H1 (cell line): Measurements from ENCODE around the gene GPRIN1. TPM values are rescaled to one million over a fixed set of nuclear protein-coding genes. Genes with fewer than 3 reads are reported as not detected.

Experiments
- CTCF ChIA-PET: fragments of 300-600 bp; sonication (Branson Sonifier 250); formaldehyde crosslinking; loops from one replicate; lab custom pipeline; 2021; ENCODE audit not compliant: partially characterized antibody; lab: Charles Lee
- POLR2A ChIA-PET: fragments of 300-600 bp; sonication (Branson Sonifier 250); formaldehyde crosslinking; loops from one replicate; lab custom pipeline; 2021; ENCODE audit warnings: inconsistent platforms; ENCODE audit not compliant: partially characterized antibody; lab: Charles Lee
- DNase-seq, 2 experiments: peaks; one replicate each; pipeline versions ENCODE4 v3.0.0 to v3.0.0-alpha.2; 2010 to 2022; ENCODE audit warnings: low spot score in 2 of 2, low read depth in 1 of 2, mixed read lengths in 1 of 2
- FAIRE-seq: peaks from 2 replicates; lab custom pipeline; 2011; peaks lifted over from hg19 to GRCh38; lab: Jason Lieb, UNC
- H2AFZ ChIP-seq: 2 replicates; pipeline ENCODE4 v1.8.1; 2012; ENCODE audit warnings: low read length, inconsistent platforms
- H2AK5ac ChIP-seq: 2 replicates; pipeline ENCODE4 v1.6.1; 2013; ENCODE audit warnings: low read depth, low read length
- H2BK120ac ChIP-seq: replicated peaks from 2 replicates; pipeline ENCODE3; 2013; ENCODE audit warnings: low read depth, low read length, inconsistent platforms
- H2BK12ac ChIP-seq: 2 replicates; pipeline ENCODE4 v1.6.1; 2013; ENCODE audit warnings: low read depth, low read length
- H2BK15ac ChIP-seq: 2 replicates; pipeline ENCODE4 v1.6.1; 2013; ENCODE audit warnings: low read length
- H2BK20ac ChIP-seq: 2 replicates; pipeline ENCODE4 v1.6.1; 2013; ENCODE audit warnings: low read length
- H2BK5ac ChIP-seq: 2 replicates; pipeline ENCODE4 v1.6.1; 2013; ENCODE audit warnings: low read depth, low read length
- H3K14ac ChIP-seq: 2 replicates; pipeline ENCODE4 v1.6.1; 2013; ENCODE audit warnings: inconsistent platforms; ENCODE audit not compliant: insufficient read length
- H3K18ac ChIP-seq: 2 replicates; pipeline ENCODE4 v1.6.1; 2013; ENCODE audit warnings: low read length; ENCODE audit errors: extremely low read depth
- H3K23ac ChIP-seq: 2 replicates; pipeline ENCODE4 v1.6.1; 2013; ENCODE audit warnings: inconsistent platforms; ENCODE audit not compliant: insufficient read length
- H3K23me2 ChIP-seq: 2 replicates; pipeline ENCODE4 v1.6.1; 2013; ENCODE audit warnings: low read depth, low read length
- H3K27ac ChIP-seq: 2 replicates; pipeline ENCODE4 v1.6.1; 2011; ENCODE audit warnings: low read depth, low read length, inconsistent platforms
- H3K27me3 ChIP-seq, 4 experiments: replicated peaks in 1 of 4; 1 replicate in 1 of 4; 2 replicates in 3 of 4; pipeline versions ENCODE4 v1.6.1 to v1.8.1; 2011 to 2013; ENCODE audit warnings: low read length in 3 of 4, mild to moderate bottlenecking in 3 of 4, inconsistent platforms in 2 of 4, mixed read lengths in 2 of 4, moderate library complexity in 1 of 4; ENCODE audit not compliant: control insufficient read depth in 3 of 4, insufficient read depth in 3 of 4; ENCODE audit errors: extremely low read depth in 1 of 4
- H3K36me3 ChIP-seq, 4 experiments: 2 replicates each; pipeline versions ENCODE4 v1.6.1 to v1.8.1; 2011 to 2013; ENCODE audit warnings: mild to moderate bottlenecking in 4 of 4, low read length in 3 of 4, moderate library complexity in 2 of 4, control low read depth in 1 of 4, inconsistent platforms in 1 of 4; ENCODE audit not compliant: insufficient read depth in 4 of 4, control insufficient read depth in 2 of 4
- H3K4ac ChIP-seq: replicated peaks from 2 replicates; pipeline ENCODE3; 2013; ENCODE audit warnings: low read length, low read depth, mixed read lengths, inconsistent platforms; ENCODE audit not compliant: insufficient read length
- H3K4me1 ChIP-seq, 4 experiments: replicated peaks in 1 of 4; 1 replicate in 1 of 4; 2 replicates in 3 of 4; pipeline versions ENCODE4 v1.6.1 to v1.8.1; 2011 to 2013; ENCODE audit warnings: low read length in 3 of 4, inconsistent platforms in 2 of 4, mixed read lengths in 1 of 4; ENCODE audit not compliant: insufficient read depth in 4 of 4, control insufficient read depth in 3 of 4
- H3K4me2 ChIP-seq, 2 experiments: 2 replicates each; pipeline versions ENCODE4 v1.6.1 to v1.8.1; 2011 to 2013; ENCODE audit warnings: low read depth in 2 of 2, low read length in 2 of 2, control low read depth in 1 of 2, inconsistent platforms in 1 of 2, mild to moderate bottlenecking in 1 of 2; ENCODE audit not compliant: insufficient read depth in 1 of 2
- H3K4me3 ChIP-seq, 4 experiments: fragments of 200-600, 300-600 bp in 1 of 4; sonication (generic), shearing (Covaris generic), sonication (Bioruptor Twin) in 1 of 4; 2 replicates each; pipeline versions ENCODE4 v1.5.1 to v1.8.1; 2011 to 2016; ENCODE audit warnings: low read length in 4 of 4, low read depth in 3 of 4, control low read depth in 2 of 4, inconsistent platforms in 2 of 4, mild to moderate bottlenecking in 2 of 4, mixed read lengths in 1 of 4, moderate library complexity in 1 of 4; ENCODE audit not compliant: insufficient read depth in 2 of 4; ENCODE audit errors: extremely low read depth in 1 of 4
- H3K56ac ChIP-seq: replicated peaks from 2 replicates; pipeline ENCODE3; 2013; ENCODE audit warnings: low read depth, mild to moderate bottlenecking, mixed read lengths, low read length, inconsistent platforms; ENCODE audit not compliant: insufficient read length
- H3K79me1 ChIP-seq: 2 replicates; pipeline ENCODE4 v1.6.1; 2013; ENCODE audit warnings: low read depth, low read length, control low read depth
- H3K79me2 ChIP-seq, 2 experiments: 2 replicates each; pipeline versions ENCODE4 v1.6.1 to v1.8.1; 2012 to 2013; ENCODE audit warnings: low read length in 2 of 2, mild to moderate bottlenecking in 2 of 2, inconsistent platforms in 1 of 2; ENCODE audit not compliant: insufficient read depth in 2 of 2, control insufficient read depth in 1 of 2
- H3K9ac ChIP-seq, 4 experiments: replicated peaks in 1 of 4; 1 replicate in 1 of 4; 2 replicates in 3 of 4; pipeline versions ENCODE4 v1.6.1 to v1.8.1; 2011 to 2013; ENCODE audit warnings: low read depth in 3 of 4, low read length in 3 of 4, control low read depth in 2 of 4, mild to moderate bottlenecking in 2 of 4, moderate library complexity in 2 of 4, inconsistent platforms in 1 of 4; ENCODE audit errors: extremely low read depth in 1 of 4
- H3K9me3 ChIP-seq, 2 experiments: 2 replicates each; pipeline versions ENCODE4 v1.6.1 to v1.8.1; 2012 to 2013; ENCODE audit warnings: mild to moderate bottlenecking in 2 of 2, moderate library complexity in 2 of 2, control low read depth in 1 of 2, inconsistent platforms in 1 of 2, low read depth in 1 of 2, low read length in 1 of 2, mixed read lengths in 1 of 2; ENCODE audit not compliant: insufficient read depth in 2 of 2
- H4K20me1 ChIP-seq, 2 experiments: replicated peaks in 1 of 2; 2 replicates each; pipeline versions ENCODE3 to v1.8.1; 2011 to 2013; ENCODE audit warnings: inconsistent platforms in 2 of 2, low read length in 2 of 2, mild to moderate bottlenecking in 1 of 2; ENCODE audit not compliant: insufficient read depth in 2 of 2, control insufficient read depth in 1 of 2
- H4K5ac ChIP-seq: 2 replicates; pipeline ENCODE4 v1.6.1; 2013; ENCODE audit warnings: low read length, low read depth, mixed read lengths, inconsistent platforms; ENCODE audit not compliant: insufficient read length
- H4K8ac ChIP-seq: 2 replicates; pipeline ENCODE4 v1.8.0; 2013; ENCODE audit warnings: mild to moderate bottlenecking, moderate library complexity, low read length, inconsistent platforms; ENCODE audit not compliant: insufficient read depth; ENCODE audit errors: extremely low read depth
- H4K91ac ChIP-seq: replicated peaks from 2 replicates; pipeline ENCODE3; 2013; ENCODE audit warnings: low read length, mixed read lengths, inconsistent platforms; ENCODE audit not compliant: insufficient read length
- NANOG ChIP-seq: IDR thresholded peaks from 2 replicates; pipeline ENCODE4 v1.6.1; 2011; ENCODE audit warnings: low read length, low read depth, mild to moderate bottlenecking, inconsistent platforms; ENCODE audit not compliant: insufficient read depth, poor library complexity, severe bottlenecking
- SP1 ChIP-seq: IDR thresholded peaks from 2 replicates; pipeline ENCODE4 v1.6.1; 2011; ENCODE audit warnings: low read depth, low read length
- TEAD4 ChIP-seq: IDR thresholded peaks from 2 replicates; pipeline ENCODE4 v1.6.1; 2012; ENCODE audit warnings: low read depth, low read length, inconsistent platforms, mixed read lengths
- WGBS, 2 experiments: shearing (Covaris generic) in 1 of 2; methylation state at CpG; one replicate each; pipeline versions ENCODE4 v1.1.6 to v1.1.7; 2013 to 2015; ENCODE audit warnings: low lambda C conversion rate in 2 of 2, mixed read lengths in 2 of 2, inconsistent platforms in 1 of 2, low coverage in 1 of 2, missing lambda C conversion rate in 1 of 2; ENCODE audit not compliant: insufficient replicate concordance in 2 of 2, insufficient coverage in 1 of 2, insufficient read length in 1 of 2; ENCODE audit errors: extremely low coverage in 1 of 2, missing lambda C conversion rate in 1 of 2; 5-methylcytosine and 5-hydroxymethylcytosine counted together
- polyA plus RNA-seq, 7 experiments: library from polyadenylated mRNA; depleted of rRNA in 3 of 7; stranded (reverse) in 5 of 7; unstranded in 2 of 7; fragments of >200 nt in 5 of 7; fragments of 200-250 nt in 2 of 7; gene quantifications; 1 replicate in 5 of 7; 2 replicates in 1 of 7; 4 replicates in 1 of 7; pipeline versions ENCODE4 v1.2.1 to v1.2.3, GENCODE V29; 2011 to 2013; ENCODE audit warnings: missing spikeins in 2 of 7, mixed read lengths in 2 of 7
- total RNA-seq: library from RNA; stranded (reverse); fragmentation: NEBNext Ultra II Directional; extraction: Animal tissue kit (Norgen Biotek cat#: 25700); gene quantifications from 2 replicates; pipeline ENCODE4 v1.2.1, GENCODE V29; 2021

Gene GPRIN1
- total and polyA plus RNA-seq, 2 of the 8 experiments (the other 6 are each of a cell fraction or from before 2014, with no cell fraction given) = 3.3 to 12.0 TPM

GRCh38 chr5:176612855-176613254 lies 2.9 kb upstream of the GPRIN1 start:
- H3K9me3 ChIP-seq = no peaks in the 10 kb centered on the region
- H3K4me1 ChIP-seq = peaks cover 0 to 8% (median 5%) of the 10 kb centered on the region in 4 experiments; a peak in 5 of 7 replicates
- no peak overlapping the region for H2AK5ac ChIP-seq
- no peak overlapping the region for H3K4me3 ChIP-seq
- no peak overlapping the region for H3K4ac ChIP-seq
- H2AFZ ChIP-seq = no peak overlapping the region
- peaks cover 0 to 26% (median 13%) of the 10 kb centered on the region in 4 experiments; a peak in 5 of 7 replicates for H3K27me3 ChIP-seq
- no peak for FAIRE-seq
- H3K79me1 ChIP-seq = no peaks in the 10 kb centered on the region
- TF ChIP-seq SP1 (0 out of 2 replicates have a peak, but pooled peaks have one; percentile 24), NANOG (no peak), TEAD4 (peak; percentile 93)
- TF ChIP-seq, all 59 proteins: peak for 2
- H3K79me2 ChIP-seq = no peaks in the 10 kb centered on the region
- H4K8ac ChIP-seq = no peak overlapping the region
- no peak for DNase-seq
- H3K14ac ChIP-seq = no peak overlapping the region
- no peaks in the 10 kb centered on the region for H3K36me3 ChIP-seq
- H3K4me2 ChIP-seq = no peak overlapping the region
- no peak overlapping the region for H3K56ac ChIP-seq
- no peak overlapping the region for H3K27ac ChIP-seq
- H3K18ac ChIP-seq = no peak overlapping the region
- WGBS, 2 experiments = 71% methylated on average over 2 of the region's 2 CpGs; no CpG with 5 or more reads in 1 of the 2 experiments
- no peak overlapping the region for H4K91ac ChIP-seq
- no peak overlapping the region for H3K23ac ChIP-seq
- H2BK12ac ChIP-seq = 0 out of 2 replicates have a peak overlapping the region, but pooled peaks have one; percentile 68
- peaks cover 3 to 11% of the 10 kb centered on the region in 2 experiments for H4K20me1 ChIP-seq
- H2BK20ac ChIP-seq = no peak overlapping the region
- H4K5ac ChIP-seq = no peak overlapping the region
- CTCF ChIA-PET = interaction anchor here (0.6 to 2.3 kb wide), 8 partner anchors 10 to 75 kb away, joined by 3 to 7 read pairs (median 3); no protein-coding TSS in a partner anchor
- H2BK5ac ChIP-seq = no peak overlapping the region
- POLR2A ChIA-PET = interaction anchor here (0.7 to 2.7 kb wide), 7 partner anchors 9 to 75 kb away, joined by 3 to 7 read pairs (median 4); partner anchors contain the start of genes CDHR2, EIF4E1B, RNF44 and SNCB
- H2BK15ac ChIP-seq = no peak overlapping the region
- peaks cover 10% of the 10 kb centered on the region for H3K23me2 ChIP-seq
- H3K9ac ChIP-seq = no peak overlapping the region
- H2BK120ac ChIP-seq = no peak overlapping the region
